Skin of body (tissue), 2 donors: ENCODE measurements around the gene SRRM2. TPM values are rescaled to one million over a fixed set of nuclear protein-coding genes. Genes with fewer than 3 reads are reported as not detected.

Source experiments
- DNase-seq: peaks from one replicate; lab custom pipeline; 2025; lab: John Stamatoyannopoulos, UW
- total RNA-seq: library from RNA; depleted of rRNA; stranded (reverse); fragments of >200 nt; gene quantifications from one replicate; pipeline ENCODE4 v1.2.3, GENCODE V29; 2014

The SRRM2 gene
- total RNA-seq, 1 donor from 2014 or later: 234 TPM

DNA sequence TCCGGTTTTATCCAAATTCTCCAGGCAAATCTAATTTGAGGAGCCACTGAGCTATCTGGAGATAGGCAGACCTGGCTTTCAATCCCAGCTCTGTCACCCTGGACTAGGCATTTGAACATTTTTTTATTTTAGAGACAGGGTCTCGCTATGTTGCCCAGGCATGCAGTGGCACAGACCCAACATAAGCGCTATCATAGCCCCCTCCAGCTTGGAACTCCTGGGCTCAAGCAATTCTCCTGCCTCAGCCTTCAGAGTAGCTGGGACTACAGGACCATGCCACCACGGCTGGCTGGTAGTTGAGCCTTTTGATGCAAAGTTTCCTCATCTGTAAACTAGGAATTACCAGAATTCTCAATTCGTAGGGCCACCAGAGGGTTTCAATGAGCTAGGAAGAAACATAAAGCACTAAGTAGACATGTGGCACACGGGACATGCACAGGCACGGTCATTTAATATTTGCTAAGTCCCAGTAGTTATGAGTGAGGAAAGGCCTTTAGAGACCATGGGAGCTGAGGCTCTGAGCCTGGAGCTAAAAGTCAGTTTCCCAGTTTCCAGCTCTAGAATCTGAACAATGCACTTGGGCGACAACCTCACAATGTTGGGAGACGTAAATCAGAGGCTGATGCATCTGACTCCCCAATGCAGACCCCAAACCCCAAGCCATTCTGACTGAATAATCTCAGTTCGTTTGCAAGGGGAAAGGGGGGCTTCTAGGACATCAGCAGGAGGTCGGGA lies 23.5 kb downstream of the SRRM2 start:
- no peak for DNase-seq

DNA sequence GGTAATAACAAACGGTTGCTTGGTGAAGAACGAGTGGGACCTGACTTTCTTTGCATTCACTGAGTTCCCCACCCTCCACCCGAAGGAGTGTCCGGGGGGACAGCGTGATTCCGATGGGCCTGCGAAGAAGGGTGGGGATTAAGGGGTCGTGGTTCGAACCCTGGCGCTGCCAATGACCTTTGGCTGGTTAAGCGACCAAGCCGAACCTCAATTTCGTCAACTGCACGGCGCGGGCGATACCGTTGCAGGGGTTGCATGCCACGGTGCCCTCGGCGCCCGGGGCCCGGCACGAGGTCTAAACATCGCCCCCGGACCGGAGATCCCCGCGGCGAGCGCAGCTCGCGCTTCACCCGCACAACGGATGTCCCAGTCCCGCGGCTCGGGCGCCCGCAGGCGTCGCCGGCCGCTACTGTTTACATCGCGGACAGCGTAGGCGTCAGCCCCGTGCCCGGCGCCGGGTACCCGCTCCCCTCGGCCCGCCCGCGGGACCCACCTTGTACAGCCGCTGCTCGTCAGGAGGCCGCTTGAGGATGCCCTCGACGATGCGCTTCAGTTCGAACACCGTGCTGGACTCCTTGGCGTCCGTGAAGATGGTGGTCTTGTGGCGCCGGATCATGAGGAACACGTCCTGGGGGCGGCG lies 24.2 kb downstream of the SRRM2 start:
- no peak for DNase-seq

DNA sequence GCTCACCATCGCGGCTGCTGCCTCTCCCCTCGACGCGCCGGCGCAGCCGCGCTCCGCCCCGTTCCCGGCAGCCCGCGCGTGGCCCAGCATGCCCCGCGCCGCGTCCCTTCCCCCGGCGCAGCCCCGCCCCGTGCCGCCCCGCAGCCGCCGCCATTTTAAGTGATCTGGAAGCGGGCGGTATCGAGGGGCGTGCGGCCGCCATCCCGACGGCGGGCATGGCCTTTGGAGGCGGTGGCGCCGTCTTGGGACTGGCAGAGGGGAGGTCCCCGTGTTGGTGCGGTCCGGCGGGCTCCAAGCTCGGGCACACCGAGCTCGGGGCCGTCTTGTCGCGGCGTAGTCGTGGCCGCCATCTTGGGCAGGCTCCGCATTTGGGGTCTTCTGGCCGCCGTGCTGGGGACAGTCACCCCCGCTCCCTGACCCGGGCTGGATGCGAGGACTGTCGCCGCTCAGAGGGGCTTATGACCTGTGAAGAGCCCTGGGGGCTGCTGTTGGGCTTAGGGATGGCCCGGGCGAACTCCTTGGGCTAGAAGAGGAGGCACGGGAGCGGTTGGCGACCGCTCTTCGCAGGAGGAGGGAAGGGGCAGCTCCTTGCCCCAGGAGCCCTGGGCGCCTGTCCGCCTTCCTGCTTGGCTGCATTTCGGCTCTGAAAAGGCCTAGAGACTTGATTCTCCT lies 24.9 kb downstream of the SRRM2 start, which contains the start of gene ELOB:
ELOB (minus strand) TSS at position 50 of the 672 bp plus-strand sequence; CDS start at position 9, 41 bp downstream.
- DNase-seq: peak; percentile 76

DNA sequence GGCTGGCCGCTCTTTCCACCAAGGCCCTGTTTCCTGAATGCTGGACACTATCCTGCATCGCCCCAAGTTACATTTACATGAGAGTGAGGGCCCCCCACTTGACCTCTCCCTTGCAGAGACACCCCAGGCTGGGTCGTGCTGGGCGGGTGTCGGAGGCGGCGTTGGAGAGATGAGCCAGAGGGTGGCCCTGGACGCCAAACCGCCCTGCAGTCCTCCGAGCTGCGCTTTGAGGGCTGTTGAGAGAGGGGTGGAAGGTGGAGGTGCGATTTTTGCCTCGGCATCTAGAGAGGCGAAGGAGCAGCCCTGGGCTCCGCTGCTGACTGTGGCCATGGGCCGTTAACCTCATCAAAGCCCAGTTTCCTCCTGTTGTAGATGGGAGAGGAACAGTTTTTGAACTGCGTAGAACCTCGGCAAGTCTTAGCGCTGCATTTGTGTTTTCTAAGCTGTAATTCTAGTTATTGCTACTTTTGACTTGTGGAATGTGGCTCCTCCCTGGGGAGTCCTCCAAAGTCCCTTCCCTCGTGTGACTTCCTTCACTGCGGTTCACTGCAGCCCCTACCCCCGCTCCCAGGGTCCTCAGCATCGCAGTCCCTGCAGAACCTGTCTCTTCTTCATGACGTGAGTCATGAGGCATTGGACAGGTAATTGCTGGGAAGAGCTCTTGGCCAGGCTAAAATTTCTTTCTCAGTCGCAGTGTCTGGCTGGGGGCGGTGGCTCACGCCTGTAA lies 25.6 kb downstream of the SRRM2 start:
- peak; percentile 13 for DNase-seq

DNA sequence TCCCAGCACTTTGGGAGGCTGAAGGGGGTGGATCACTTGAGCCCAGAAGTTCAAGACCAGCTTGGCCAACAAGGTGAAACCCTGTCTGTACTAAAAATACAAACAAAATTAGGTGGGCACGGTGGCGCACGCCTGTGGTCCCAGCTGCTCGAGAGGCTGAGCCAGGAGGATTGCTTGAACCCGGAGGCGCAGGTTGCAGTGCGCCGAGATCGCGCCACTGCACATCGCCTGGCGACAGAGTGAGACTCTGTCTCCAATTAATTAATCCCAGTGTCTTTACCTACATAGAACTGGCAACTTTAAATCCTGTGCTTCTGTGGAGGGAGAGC lies 26.2 kb downstream of the SRRM2 start:
- DNase-seq: no peak

DNA sequence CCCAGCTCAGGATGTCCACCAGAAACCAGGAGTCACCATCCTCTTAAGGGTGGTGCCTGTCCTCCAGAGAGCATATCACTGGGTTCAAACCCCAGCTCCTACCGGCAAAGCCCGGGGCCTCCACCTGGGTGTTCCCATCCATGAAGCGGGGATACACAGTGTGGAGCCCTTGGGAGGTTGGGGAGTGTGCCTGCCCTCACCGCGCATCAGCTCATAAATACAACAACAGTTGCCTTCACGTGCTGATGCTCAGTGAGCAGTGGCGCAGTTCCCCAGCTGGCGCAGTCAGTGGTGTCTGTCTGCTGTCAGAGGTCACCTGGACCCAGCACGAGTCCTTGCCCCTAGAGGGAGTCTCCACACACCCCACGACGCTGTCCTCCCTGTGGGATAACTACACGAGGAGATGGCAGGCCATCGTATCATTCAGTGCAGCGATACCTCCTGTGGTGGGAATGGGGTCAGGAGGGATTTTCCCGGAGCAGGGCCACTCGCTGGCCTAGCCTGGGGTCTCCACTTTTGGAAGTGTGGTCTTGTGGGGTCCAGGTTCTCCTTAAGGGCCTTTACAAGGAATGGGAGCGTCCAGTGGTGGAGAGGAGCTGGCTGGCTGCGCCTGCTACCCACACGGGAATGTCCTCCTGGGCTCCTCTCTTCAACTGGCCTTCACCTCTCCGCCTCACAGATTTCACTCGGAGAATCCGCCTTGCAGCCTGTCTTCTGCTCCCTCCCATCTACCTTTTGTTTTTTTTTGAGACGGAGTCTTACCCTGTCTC lies 26.9 kb downstream of the SRRM2 start:
- DNase-seq: no peak

DNA sequence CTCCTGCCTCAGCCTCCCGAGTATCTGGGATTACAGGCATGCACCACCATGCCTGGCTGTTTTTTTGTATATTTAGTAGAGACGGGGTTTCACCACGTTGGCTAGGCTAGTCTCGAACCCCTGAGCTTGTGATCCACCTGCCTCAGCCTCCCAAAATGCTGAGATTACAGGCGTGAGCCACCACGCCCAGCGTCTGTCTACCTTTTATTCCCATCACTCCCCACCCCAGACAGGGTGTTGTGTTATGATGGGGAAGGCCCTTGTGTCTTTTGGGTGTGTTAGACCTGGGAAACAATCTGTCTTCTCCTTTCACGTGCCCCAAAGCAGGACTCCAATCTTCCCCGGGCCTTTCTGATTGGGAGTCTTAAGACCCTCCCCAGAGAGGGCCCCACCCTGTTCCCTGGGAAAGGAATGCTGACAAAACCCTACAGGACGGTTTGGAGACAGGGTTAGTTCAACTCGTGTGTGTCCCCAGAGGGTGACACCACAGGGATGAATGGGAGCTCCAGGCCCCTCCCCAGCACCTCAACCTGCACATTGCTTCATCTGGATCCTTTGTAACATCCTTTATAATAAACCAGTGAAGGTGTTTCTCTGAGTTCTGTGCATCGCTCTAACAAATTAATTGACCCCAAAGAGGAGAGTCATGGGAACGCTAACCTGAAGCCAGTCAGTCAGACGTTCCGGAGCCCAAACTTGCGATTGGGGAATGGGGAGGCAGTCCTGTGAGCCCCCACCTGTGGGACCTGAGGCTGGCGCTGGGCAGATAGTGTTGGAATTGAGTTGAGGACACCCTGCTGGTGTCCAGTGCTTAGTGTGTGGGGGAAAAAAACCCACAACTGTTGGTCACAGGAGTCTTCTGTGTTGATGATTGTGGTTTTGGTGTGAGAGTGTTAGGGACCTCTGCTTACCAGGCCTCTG lies 27.8 kb downstream of the SRRM2 start:
- DNase-seq: no peak

DNA sequence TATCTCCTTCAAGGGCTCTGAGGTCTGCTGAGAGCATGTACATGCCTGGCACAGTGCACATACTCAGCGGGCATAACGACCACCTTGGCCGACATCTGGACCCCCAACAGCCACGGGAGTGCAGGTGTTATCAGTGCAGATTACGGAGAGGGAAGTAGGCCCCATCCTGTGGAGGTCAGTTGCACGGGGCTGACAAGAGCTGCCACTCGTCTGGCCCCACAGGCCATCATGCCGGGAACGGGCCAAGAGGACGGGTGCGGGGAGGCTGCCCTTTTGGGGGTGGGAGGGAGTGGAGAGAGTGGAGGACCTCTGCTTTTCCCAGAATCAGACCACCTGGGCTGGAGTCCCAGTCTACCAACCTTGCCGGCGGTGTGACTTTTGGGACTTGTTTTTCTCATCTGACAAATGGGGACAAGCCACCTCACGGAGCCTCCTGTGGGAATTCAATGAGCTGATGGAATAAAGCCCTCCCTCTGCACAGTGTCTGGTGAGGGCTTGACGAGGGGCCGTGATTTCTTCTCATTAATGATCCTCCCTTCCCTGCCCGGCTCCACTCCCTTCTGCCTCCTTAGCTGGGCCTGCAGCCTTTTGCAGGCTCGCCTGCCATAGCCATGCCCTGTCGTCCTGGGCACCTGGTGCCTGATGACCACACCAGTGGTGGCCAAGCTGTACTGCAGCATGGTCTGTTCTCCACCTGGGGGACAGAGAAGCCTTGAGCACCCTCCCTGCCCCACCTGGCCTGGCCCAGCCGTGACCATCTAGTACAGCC lies 30.3 kb downstream of the SRRM2 start:
- DNase-seq: no peak

DNA sequence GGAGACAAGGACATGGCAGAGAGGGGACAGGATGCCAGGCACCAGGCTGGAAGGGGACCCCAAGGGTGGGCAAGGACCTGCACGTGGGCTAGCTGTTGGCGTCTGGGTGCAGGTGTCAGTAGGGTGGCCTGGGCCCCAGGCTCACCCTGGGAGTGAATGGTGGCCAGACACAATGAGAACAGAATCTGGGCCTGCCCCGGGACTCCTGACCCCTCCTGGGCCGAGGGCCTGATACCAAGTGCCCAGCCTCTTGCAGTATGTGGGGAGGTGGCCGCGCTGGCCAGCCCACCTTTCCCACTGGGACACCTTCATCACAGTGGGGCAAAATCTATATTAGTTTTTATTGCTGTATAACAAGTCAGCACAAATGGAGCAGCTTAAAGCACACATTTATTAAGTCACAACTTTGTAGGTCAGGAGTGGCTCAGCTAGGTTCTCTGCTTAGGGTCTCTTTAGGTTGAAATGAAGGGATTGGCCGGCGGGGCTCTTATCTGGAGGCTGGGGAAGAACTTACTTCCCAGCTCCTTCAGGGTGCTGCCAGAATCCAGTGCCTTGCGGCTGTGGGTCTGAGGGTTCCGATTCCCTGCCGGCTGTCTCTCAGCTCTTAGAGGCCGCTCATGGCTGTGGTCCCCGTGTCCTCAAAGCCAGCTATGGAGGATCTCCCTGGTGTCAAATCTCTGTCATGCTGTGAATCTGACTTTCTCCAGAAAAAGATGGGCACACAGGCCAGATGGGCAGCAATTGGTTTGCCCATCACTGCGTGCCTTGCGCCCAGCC lies 31.3 kb downstream of the SRRM2 start:
- DNase-seq: no peak

DNA sequence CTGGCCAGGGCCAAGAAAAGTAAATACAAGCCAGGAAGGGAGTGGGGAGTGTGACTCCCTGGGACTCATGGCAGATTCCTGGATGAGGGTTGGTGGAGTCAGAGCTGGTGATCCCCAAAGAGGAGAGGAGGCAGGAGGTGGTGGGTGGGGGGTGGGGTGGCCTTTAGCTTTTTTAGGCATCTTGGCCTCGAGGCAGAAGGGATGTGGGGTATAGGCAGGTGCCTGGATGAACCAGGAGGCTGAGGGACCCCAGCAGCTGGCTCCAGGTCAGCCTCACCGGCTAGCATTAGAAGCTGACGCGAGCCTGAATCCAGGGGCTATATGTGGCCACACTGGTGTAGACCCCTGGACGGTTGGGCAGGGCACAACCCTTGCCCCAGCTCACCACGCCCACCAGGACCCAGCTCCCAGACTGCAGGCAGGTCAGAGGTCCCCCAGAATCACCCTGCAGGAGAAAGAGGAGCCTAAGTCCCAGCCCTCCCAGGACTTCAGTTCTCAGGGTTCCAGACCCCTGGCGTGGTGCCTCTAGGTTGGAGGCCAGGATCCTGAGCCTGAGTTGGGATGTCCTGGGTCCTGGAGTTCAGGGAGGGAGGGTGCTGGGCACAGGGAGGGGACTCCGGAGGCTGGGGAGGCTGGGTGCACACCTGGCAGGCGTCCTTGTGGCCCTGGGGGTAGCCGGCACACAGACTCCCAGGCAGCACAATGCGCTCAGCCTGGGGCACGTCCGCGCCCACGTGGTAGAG lies 32.1 kb downstream of the SRRM2 start:
- DNase-seq: no peak

DNA sequence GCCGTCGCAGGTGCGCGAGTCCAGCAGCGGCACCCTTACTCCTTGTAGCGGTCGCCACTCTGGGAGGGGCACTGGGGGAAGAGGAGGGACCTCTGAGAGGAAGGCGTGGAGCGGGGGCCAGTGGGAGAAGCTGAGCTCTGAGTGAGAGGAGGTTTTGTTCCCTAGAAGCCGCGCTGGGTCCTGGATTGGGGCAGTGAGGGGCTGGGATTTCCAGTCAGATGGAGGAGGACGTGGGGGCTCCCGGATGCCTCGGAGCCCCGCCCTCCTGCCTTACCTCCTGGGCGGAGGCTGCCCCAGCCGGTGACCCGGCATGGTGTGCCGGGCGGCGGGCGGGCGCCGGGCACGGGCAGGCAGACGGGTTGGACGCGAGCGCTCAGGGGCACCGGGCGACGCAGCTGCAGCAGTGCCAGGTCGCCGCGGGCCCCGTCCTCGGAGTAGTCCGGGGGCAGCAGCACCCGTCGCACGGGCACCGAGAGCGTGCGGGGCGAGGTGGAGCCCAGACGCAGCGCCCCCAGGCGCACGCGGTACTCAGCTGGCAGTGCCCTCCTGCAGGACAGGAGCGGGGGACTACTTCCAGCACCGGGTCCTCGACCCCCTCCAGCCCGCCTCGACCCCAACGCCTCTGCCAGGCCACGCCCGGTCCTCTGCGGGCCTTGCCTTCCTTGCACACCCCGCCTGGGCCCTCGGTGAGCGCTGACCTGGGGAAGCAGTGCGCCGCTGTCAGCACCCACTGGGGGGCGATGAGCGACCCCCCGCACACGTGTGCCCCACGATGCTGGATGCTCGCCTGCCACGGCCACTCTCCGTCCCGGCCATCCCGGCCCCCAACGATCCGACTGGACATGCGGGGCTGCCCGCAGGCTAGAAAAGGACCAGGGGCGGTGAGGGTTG lies 32.9 kb downstream of the SRRM2 start:
- no peak for DNase-seq

DNA sequence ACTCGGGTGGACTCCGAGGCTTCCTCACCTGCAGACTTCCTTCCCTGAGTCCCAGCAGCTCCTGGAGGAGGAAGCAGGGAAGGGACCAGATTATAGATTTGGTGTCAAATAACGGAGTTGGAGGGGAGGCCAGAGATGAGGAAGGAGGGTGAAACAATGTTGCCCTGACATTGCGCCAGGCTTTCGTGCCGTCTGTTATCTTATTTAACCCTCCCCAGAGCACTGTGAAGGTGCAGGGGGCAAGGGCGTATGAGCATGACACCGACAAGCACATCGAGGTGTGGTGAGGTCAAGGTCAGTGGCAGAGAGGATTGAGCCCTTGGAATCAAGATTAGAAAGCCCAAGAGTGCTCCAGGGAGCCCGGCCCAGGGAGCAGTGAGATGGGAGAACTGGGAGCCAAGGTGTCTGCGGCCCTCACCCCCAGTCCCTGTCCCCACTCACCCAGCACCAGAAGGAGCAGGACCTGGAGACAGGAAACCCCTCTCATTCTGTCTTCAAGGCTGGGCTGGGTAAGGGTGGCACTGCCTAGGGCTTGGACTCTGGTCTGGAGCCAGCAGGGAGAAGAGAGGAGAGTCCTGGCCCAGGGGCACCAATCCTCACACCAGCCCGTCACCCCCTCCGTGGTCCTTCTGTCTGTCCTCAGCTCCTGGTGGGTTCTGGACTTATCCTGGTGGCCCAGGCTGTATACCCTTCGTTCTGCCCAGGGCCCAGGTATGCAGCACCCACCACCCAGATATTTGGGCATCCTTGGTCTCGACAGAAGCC lies 33.8 kb downstream of the SRRM2 start:
- no peak for DNase-seq

DNA sequence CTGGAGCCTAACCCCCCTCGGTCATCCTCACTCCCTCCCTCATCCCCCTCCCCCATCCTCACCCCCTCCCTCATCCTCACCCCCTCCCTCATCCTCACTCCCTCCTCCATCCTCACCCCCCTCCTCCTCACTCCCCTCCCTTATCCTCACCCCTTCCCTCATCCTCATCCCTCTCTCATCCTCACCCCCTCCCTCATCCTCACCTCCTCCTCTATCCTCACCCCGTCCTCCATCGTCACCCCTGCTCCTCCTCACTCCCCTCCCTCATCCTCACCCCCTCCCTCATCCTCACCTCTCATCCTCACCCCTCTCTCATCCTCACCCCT lies 34.4 kb downstream of the SRRM2 start:
- no peak for DNase-seq

DNA sequence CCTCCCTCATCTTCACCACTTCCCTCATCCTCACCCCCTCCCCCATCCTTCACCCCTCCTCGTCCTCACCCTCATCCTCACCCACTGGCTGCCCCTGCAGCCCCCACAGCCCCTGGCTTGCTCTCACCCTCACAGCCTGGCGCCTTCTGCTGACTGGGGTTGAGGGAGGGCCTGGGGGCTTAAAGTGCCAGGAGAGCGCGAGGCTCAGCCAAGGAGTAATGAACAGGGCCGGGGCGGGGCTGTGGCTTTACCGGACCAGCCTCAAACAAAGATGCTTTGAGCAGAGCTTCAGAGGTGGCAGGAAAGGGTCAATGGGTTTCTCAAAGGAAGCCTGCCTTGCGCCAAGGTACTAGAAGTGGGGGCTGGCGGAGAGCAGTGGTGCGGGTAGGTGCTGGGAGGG lies 35.0 kb downstream of the SRRM2 start, which contains the start of gene PRSS33:
PRSS33 (minus strand) TSS at position 155 of the 400 bp plus-strand sequence. CDS start 1,013 bp downstream, outside the sequence.
- no peak for DNase-seq

DNA sequence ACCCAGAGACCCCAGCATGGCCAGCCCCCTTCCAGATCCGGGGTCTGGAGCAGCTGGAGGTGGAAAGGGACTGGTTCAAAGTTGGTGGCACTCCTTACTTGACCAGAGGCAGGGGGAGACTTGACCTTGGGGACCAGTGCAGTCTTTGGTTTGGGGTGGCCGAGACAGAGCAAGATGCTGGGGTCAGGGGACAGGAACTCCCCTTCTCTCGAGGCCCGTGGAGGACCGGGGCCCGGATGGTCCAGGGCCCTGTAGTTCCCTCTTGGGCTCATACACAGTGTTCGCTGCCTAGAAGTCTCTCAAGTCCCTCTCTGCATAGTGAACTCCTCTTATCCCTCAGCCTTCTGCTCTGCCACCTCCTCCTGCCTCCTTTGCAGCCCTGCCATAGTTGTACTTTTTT lies 35.5 kb downstream of the SRRM2 start:
- DNase-seq: no peak

DNA sequence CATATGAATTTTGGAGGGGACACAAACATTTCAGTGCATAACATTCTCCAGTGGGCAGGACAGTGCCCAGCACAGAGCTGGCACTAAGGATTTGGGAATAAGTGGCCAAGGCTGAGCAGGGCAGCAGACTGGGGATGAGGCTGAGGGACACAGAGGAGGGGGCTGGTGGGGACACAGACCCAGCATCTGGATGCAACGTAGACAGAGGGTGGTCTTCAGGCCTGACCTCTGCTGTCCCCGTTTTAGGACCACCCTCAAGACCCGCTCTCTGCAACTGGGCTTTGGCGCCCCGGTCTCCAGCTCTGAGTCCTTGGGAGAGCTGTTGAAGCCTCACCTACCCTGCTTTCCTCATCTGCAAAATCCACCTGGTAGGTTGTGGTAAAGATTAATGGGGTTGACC lies 38.2 kb downstream of the SRRM2 start:
- no peak for DNase-seq
